AG09309 (cell line): ENCODE data around the gene SGO2.

ENCODE experiments used
- DNase-seq: peaks from one replicate; pipeline ENCODE4 v3.0.0-alpha.2; 2010; ENCODE audit warnings: low read depth
- H3K4me3 ChIP-seq: 2 replicates; pipeline ENCODE4 v1.5.1; 2011; ENCODE audit warnings: mild to moderate bottlenecking, low read depth, low read length, moderate library complexity; ENCODE audit not compliant: control insufficient read depth
- TF ChIP-seq, protein P1 (sequence below): IDR thresholded peaks from 2 replicates; pipeline ENCODE4 v1.5.1; 2011; ENCODE audit warnings: mild to moderate bottlenecking, low read depth, low read length, inconsistent platforms; ENCODE audit not compliant: insufficient read depth, control insufficient read depth; ENCODE audit errors: missing control alignments

SGO2 gene

DNA sequence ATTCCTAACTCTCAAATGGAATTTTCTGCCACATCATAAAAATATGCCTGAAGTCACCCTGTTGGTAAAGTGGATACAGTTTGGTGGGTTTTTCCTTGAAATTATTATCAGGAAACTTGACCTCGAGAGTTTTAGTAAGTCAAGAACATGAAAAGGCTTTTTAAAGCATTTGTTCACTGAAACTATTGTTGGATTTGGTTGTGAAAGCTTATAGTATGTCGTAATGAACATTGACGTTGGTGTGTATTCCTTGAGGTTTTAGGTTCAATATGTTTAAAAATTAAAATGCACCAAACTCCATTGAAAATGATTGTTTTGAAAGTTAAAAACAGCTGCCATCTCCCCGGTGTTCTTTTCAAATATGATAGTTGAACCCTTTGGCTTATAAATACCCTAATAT is 90.6 kb downstream of the SGO2 start:
- H3K4me3 ChIP-seq, result no peak overlapping the region
- TF ChIP-seq, protein P1, sequence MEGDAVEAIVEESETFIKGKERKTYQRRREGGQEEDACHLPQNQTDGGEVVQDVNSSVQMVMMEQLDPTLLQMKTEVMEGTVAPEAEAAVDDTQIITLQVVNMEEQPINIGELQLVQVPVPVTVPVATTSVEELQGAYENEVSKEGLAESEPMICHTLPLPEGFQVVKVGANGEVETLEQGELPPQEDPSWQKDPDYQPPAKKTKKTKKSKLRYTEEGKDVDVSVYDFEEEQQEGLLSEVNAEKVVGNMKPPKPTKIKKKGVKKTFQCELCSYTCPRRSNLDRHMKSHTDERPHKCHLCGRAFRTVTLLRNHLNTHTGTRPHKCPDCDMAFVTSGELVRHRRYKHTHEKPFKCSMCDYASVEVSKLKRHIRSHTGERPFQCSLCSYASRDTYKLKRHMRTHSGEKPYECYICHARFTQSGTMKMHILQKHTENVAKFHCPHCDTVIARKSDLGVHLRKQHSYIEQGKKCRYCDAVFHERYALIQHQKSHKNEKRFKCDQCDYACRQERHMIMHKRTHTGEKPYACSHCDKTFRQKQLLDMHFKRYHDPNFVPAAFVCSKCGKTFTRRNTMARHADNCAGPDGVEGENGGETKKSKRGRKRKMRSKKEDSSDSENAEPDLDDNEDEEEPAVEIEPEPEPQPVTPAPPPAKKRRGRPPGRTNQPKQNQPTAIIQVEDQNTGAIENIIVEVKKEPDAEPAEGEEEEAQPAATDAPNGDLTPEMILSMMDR, result no peak
- no peak for DNase-seq

DNA sequence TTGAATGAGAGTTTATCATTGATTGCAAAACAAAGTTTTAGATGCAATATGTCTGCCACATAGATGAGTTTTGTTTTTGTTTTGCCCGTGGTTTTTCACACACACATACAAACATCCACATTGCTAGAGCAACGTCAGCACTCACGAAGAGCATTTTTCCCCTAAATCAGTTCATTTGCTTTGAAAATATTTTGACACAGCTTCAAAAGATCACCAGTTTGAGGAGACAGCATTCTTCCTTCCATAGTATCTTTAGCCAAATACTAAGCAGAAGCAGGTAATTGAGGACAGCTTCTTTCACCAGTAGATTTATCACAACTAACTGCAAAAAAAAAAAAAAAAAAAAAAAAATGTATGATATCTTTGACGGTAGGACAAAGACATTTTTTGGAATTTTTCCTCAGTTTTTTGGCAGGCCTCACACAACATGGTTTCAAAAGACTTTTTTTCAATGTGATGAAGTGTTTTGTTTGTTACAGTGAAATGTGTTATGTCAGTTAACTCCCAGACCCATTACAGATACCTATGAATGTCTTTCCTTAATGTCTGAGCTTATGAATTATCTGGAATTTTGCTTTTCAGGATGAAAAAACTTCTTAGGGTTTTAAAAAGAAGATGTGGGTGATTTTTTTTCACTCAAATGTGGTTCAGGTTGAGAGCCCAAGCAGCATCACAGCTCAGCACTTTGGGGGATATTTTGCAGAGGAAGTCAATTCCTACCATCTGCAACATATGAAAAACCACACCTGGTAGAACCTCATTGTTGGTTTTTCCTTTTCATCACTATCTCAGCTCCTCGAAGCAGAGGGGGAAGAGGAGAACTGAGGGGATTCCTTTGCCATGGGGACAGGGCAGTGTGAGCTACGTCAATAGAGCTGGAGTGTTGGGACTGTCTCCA is 91.4 kb downstream of the SGO2 start:
- H3K4me3 ChIP-seq, result no peak overlapping the region
- TF ChIP-seq, protein P1, result no peak
- no peak for DNase-seq

DNA sequence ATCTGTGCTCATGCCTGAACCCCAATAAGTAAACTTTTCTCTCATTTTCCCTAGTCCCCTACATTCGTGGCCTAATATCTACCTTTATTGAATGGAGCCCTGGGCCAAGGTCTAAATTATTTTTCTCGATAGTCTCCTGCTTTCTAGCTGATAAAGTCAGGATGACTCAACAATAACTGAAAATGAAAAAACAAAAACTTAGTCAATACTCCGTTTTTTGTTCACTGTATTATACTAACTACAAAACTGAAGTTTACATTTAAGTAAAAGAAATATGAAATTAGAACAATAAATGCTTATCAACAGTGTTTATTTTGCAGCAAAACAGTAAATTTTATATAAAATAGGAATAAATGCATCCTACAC is 92.0 kb downstream of the SGO2 start:
- no peak overlapping the region for H3K4me3 ChIP-seq
- no peak for DNase-seq
- TF ChIP-seq, protein P1, result no peak

DNA sequence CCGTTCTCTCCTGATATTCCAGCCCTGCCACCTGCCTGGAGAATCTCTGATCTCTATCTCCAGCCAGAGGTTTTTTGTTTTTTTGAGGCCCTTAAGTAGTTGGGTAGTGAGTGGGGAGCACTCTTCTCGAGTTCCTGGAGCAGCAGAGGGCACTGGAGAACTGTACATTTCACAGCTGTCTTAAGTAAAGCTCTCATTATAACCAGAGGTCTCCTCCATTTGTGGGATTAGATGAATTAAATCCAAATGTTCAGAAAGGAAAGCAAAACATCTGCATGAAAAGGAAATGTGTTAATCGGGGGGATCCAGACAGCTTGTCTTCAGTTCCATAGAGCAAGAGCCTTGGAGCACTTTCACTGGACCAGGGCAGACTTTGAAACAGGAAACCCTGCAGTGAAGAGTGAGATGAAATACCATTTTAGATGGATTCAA is 92.6 kb downstream of the SGO2 start:
- TF ChIP-seq, protein P1, result peak; percentile 60
- peak; percentile 70 for DNase-seq
- no peak overlapping the region for H3K4me3 ChIP-seq

DNA sequence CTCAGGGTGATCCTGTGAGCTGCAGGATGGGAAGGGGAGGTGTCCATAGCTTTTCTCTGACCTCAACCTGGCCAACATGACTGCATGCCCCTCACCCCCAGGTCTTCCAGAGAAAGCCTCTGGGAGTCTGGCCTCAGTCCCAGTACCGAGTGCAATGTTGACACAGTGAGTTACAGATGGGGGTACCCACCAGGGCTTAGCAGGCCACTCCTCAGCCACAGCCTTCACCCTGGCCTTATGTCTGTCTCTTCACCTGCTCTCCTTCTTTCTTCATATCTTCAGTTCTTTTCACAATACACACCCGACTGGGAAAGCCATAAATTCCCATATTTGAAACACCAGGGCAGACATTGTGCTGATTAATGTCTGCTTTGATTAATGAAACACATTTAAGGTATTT is 93.3 kb downstream of the SGO2 start:
- no peak overlapping the region for H3K4me3 ChIP-seq
- no peak for DNase-seq
- TF ChIP-seq, protein P1, result no peak

DNA sequence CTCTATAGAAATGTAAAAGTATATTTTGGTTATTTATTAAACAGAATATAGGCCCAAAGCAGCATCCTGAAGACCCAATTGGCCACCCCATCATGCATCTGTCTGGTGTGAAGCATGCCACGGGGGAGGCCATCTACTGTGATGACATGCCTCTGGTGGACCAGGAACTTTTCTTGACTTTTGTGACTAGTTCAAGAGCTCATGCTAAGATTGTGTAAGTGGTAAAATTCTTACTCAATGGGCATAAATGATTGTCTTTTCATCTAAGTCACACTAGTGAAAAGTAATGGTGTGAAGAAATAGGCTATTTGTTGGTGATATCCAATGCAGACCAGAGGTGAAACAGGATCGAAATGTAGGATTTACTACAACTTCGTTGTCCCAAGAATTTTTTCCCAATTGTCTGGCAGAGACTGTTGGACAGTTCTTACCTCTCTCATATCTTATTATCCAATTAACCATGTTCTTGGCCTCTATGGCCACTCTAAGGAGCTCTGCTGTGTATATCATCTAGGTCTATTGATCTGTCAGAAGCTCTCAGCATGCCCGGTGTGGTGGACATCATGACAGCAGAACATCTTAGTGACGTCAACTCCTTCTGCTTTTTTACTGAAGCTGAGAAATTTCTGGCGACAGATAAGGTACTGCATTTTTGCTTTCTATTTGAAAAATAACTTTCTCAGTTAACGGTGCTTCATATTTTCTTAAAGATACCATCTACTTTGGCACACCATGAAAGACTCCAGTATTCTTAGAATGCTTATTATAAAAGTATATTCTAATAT is 94.8 kb downstream of the SGO2 start:
- TF ChIP-seq, protein P1, result no peak
- H3K4me3 ChIP-seq, result no peak overlapping the region
- DNase-seq, result no peak
